DND-41 (cell line): ENCODE data around the gene SCN5A.

Experiments used
- ATAC-seq: fragments of 200-7000 bp; cut with Tn5 transposase; 3 replicates; pipeline ENCODE4 v1.9.1; 2021; ENCODE audit warnings: low read depth; ENCODE audit not compliant: insufficient read depth
- DNase-seq: peaks from one replicate; pipeline ENCODE4 v3.0.0-alpha.2; 2020
- H2AFZ ChIP-seq: 2 replicates; pipeline ENCODE4 v1.6.0; 2012; ENCODE audit warnings: low read depth, low read length
- H3K27ac ChIP-seq: 2 replicates; pipeline ENCODE4 v1.5.1; 2012; ENCODE audit warnings: low read length, inconsistent platforms
- H3K27me3 ChIP-seq: fragments of 200-600 bp; sonication (generic); 2 replicates; pipeline ENCODE4 v1.6.0; 2012; ENCODE audit warnings: low read length, mild to moderate bottlenecking, inconsistent platforms; ENCODE audit not compliant: insufficient read depth, poor library complexity
- H3K36me3 ChIP-seq: 2 replicates; pipeline ENCODE4 v1.5.1; 2012; ENCODE audit warnings: low read length, inconsistent platforms; ENCODE audit not compliant: insufficient read depth
- H3K4me1 ChIP-seq: 2 replicates; pipeline ENCODE4 v1.5.1; 2012; ENCODE audit warnings: mild to moderate bottlenecking, low read length; ENCODE audit not compliant: insufficient read depth
- H3K4me2 ChIP-seq: 2 replicates; pipeline ENCODE4 v1.6.0; 2012; ENCODE audit warnings: mild to moderate bottlenecking, moderate library complexity, low read length, inconsistent platforms; ENCODE audit not compliant: insufficient read depth
- H3K4me3 ChIP-seq, 2 experiments: fragments of 200-600 bp in 1 of 2; shearing (Covaris generic) in 1 of 2; 2 replicates each; pipeline ENCODE4 v1.5.1; 2012 to 2016; ENCODE audit warnings: inconsistent platforms in 2 of 2, low read length in 2 of 2, mild to moderate bottlenecking in 2 of 2, low read depth in 1 of 2, moderate library complexity in 1 of 2
- H3K79me2 ChIP-seq: 2 replicates; pipeline ENCODE4 v1.6.0; 2012; ENCODE audit warnings: low read length, inconsistent platforms; ENCODE audit not compliant: insufficient read depth
- H3K9ac ChIP-seq: 2 replicates; pipeline ENCODE4 v1.6.0; 2012; ENCODE audit warnings: low read depth, mild to moderate bottlenecking, inconsistent platforms, low read length, moderate library complexity
- H3K9me3 ChIP-seq: 2 replicates; pipeline ENCODE4 v1.5.1; 2012; ENCODE audit warnings: low read length, moderate library complexity, mild to moderate bottlenecking, inconsistent platforms; ENCODE audit not compliant: insufficient read depth, severe bottlenecking
- H4K20me1 ChIP-seq: 2 replicates; pipeline ENCODE4 v1.6.0; 2012; ENCODE audit warnings: low read length; ENCODE audit not compliant: insufficient read depth
- EZH2 ChIP-seq: IDR thresholded peaks from 3 replicates; pipeline ENCODE4 v1.6.1; 2012; ENCODE audit warnings: borderline replicate concordance, low read depth, mild to moderate bottlenecking, moderate library complexity, low read length, inconsistent platforms; ENCODE audit not compliant: severe bottlenecking
- TF ChIP-seq, protein P1 (sequence below): IDR thresholded peaks from 2 replicates; pipeline ENCODE4 v1.5.1; 2012; ENCODE audit warnings: borderline replicate concordance, low read length, moderate library complexity, mild to moderate bottlenecking; ENCODE audit not compliant: poor library complexity, severe bottlenecking; ENCODE audit errors: extremely low read depth

SCN5A gene

DNA sequence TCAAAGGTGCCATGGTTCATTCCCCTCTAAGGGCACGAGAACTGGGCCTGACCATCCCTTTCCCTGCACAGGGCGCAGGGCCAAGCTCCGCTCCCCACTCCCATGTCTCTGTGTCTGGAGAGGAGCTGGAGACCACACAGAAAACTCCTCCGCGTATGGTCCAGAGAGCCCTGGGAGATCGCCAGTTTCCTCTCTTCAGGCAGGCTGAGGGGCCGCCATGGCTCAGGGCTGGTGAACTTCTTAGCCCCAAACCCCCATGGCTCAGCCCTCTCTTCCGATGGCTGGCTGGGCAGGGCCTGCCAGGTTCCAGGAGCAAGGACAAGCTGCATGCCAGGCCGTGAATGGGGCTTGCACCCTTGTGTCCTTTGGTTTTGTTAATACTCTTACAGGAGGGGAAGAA lies 100.4 kb downstream of the SCN5A start:
- Histone ChIP-seq H3K4me2 (no peak overlapping the region), H3K4me1 (no peaks in the 10 kb centered on the region), H2AFZ (no peak overlapping the region), H3K79me2 (no peaks in the 10 kb centered on the region), H3K9ac (no peak overlapping the region), H3K9me3 (peaks cover 2% of the 10 kb centered on the region), H4K20me1 (no peaks in the 10 kb centered on the region), H3K36me3 (no peaks in the 10 kb centered on the region), H3K27me3 (peaks cover 10% of the 10 kb centered on the region), H3K27ac (no peak overlapping the region), H3K4me3 (no peak overlapping the region)
- DNase-seq (no peak), ATAC-seq (no peak)
- TF ChIP-seq, protein P1, sequence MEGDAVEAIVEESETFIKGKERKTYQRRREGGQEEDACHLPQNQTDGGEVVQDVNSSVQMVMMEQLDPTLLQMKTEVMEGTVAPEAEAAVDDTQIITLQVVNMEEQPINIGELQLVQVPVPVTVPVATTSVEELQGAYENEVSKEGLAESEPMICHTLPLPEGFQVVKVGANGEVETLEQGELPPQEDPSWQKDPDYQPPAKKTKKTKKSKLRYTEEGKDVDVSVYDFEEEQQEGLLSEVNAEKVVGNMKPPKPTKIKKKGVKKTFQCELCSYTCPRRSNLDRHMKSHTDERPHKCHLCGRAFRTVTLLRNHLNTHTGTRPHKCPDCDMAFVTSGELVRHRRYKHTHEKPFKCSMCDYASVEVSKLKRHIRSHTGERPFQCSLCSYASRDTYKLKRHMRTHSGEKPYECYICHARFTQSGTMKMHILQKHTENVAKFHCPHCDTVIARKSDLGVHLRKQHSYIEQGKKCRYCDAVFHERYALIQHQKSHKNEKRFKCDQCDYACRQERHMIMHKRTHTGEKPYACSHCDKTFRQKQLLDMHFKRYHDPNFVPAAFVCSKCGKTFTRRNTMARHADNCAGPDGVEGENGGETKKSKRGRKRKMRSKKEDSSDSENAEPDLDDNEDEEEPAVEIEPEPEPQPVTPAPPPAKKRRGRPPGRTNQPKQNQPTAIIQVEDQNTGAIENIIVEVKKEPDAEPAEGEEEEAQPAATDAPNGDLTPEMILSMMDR, result no peak
- TF ChIP-seq EZH2, result no peak

DNA sequence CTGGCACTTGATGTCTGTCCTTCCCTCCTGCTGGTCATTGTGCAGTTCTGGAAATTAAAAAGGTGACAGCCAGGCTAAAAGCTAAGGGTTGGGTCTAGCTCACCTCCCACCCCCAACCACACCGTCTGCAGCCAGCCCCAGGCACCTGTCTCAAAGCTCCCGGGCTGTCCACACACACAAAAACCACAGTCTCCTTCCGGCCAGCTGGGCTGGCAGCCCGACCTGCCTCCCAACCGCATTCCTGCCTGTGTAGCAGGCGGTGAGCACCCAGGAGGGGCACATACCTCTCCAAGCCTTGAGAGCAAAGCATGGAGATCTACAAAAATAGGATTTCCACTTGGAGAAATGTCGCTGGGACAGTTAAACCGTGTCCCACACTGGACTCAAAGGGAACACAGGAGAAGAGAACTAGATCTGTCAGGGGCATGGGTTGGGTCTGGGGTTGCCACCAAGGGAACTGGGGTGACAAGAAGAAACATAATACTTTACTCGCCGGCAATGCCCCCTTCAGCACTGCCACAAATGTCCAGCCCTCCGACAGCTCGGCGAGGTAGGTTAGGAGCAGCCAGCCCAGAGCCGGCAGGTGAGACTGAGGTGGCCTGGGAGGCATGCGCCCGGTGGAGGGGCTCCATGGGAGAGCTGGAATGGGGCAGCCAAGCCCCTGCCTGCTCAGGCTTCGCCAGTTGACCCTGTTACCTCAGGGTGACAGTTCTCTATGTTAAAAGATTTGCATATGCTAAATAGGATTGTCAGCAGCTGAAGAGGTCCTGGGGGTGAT lies 101.1 kb downstream of the SCN5A start:
- Histone ChIP-seq H3K9me3 (no peaks in the 10 kb centered on the region), H3K27ac (no peak overlapping the region), H3K9ac (no peak overlapping the region), H3K4me3 (no peak overlapping the region), H3K79me2 (no peaks in the 10 kb centered on the region), H3K4me2 (no peak overlapping the region), H3K4me1 (no peaks in the 10 kb centered on the region), H3K36me3 (no peaks in the 10 kb centered on the region), H4K20me1 (no peaks in the 10 kb centered on the region), H3K27me3 (peaks cover 10% of the 10 kb centered on the region), H2AFZ (no peak overlapping the region)
- DNase-seq (peak; percentile 55), ATAC-seq (peak; percentile 77)
- TF ChIP-seq EZH2, result no peak
- TF ChIP-seq, protein P1, result no peak

DNA sequence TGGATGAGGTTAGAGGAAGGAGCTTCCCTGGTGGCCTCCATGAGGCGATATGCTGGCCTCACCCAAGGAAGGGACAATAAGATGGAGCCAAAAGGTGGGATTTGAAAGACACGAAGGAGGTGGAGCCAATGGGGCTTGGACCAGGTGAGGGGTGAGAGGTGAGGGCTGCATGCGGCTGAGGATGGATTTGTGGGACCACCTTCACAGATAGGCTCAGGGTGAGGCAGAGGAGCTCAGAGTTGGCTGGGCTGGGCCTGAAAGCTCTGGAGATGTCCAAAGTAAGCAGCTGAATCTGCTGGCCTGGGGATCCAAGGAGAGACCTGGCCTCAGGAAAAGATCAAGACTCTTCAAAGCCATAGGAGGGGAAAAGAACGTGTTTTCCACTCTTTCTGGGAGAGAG lies 103.5 kb downstream of the SCN5A start:
- Histone ChIP-seq H3K27me3 (peaks cover 10% of the 10 kb centered on the region), H3K36me3 (no peaks in the 10 kb centered on the region), H3K27ac (no peak overlapping the region), H3K9me3 (no peaks in the 10 kb centered on the region), H4K20me1 (no peaks in the 10 kb centered on the region; the same call in 1 of the 2 replicates), H3K9ac (no peak overlapping the region), H3K4me2 (no peak overlapping the region), H3K79me2 (no peaks in the 10 kb centered on the region), H3K4me3 (no peak overlapping the region), H2AFZ (no peak overlapping the region), H3K4me1 (no peaks in the 10 kb centered on the region)
- no peak for DNase-seq
- no peak for ATAC-seq
- TF ChIP-seq EZH2, result no peak
- TF ChIP-seq, protein P1, result no peak
